Gastroesophageal sphincter (tissue), 3 donors: ENCODE results near the gene LCMT1.
"Not testable (repeated sequence)": the region's sequence is repeated elsewhere in the genome, so short reads cannot be mapped to it uniquely, and the experiment has no call there.

ENCODE experiments used
- CTCF ChIP-seq, 4 experiments: fragments of 200-600 bp in 2 of 4; fragments of 450-650 bp in 2 of 4; sonication (generic) in 1 of 4; IDR thresholded peaks; one replicate each; pipeline ENCODE4 v1.5.1; 2017 to 2019; ENCODE audit warnings: antibody characterized with exemption in 4 of 4, mild to moderate bottlenecking in 2 of 4, moderate library complexity in 2 of 4
- EP300 ChIP-seq: sonication (generic); formaldehyde crosslinking; IDR thresholded peaks from one replicate; pipeline ENCODE4 v1.6.1; 2017; ENCODE audit warnings: antibody characterized with exemption, mild to moderate bottlenecking
- POLR2A ChIP-seq, 2 donors: fragments of 450-650 bp; IDR thresholded peaks; one replicate each; pipeline ENCODE4 v1.6.1; 2017; ENCODE audit warnings: antibody characterized with exemption in 2 of 2, mild to moderate bottlenecking in 2 of 2, moderate library complexity in 1 of 2
- POLR2AphosphoS5 ChIP-seq: sonication (generic); formaldehyde crosslinking; IDR thresholded peaks from one replicate; pipeline ENCODE4 v1.6.1; 2017; ENCODE audit warnings: antibody characterized with exemption

GRCh38 chr16:25181236-25181635 lies 69.7 kb downstream of the LCMT1 start:
- not testable (repeated sequence) for TF ChIP-seq CTCF (IDR thresholded peaks at IDR 0.05); POLR2A (IDR thresholded peaks at IDR 0.05); EP300; POLR2AphosphoS5
